ENCODE measurements around the gene ALG3. TPM values are rescaled to one million over a fixed set of nuclear protein-coding genes. Genes with fewer than 3 reads are reported as not detected.

ALG3 gene
- 33.8 TPM for total RNA-seq
- long read RNA-seq, transcript ALG3-201 (9 exons, 1,528 nt) = major isoform, 40 of 71 reads
- long read RNA-seq, partial matches to known transcripts = 3 of 71 reads
- long read RNA-seq, other reads (novel, unspliced or antisense) = 28 of 71 reads

DNA sequence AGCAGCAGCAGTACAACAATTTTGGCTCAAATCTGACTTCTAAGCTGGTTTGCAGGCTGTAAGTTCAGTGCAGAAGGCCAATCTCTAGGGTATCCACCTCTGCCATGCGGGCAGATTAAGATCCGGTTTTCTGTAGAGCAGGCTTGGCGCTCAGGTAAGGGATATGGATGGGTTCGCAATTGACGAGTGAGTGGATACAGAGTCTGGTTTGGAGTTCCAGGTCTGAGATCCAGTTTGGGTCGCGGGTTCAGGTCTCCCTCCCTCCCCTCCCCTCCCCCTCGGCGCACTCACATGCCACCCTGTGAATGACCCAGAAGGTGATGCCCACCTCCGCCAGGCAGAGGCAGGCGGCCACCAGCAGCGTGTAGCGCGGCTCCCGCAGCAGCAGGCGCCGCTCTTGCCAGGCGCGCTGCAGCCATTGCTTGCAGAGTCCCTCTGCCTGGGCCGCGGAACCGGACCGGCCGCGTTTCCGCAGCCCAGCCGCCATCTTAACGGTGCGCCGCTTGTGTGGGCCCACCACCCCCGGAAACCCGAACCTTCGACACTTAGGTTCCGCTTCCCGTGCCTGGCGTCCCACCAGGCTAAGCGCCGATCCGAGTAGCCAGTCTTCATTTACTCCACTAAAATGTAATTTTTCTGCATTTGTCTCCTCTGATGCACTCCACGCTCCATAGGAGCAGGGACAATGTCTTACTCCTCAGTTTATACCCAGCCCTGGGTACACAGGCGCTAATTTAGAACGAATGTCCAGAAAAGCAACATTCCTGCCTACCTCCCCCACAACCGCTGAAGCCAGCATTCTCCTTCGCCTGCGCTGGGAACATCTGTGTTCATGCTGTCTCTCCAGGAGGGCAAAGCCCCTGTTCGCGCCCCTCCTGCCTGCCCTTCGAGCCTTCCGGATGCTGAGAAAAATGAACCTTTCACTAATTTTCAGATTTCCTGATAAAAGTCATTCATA is at the start of gene ALG3:
Gene ALG3 (minus strand): TSS at position 509 of the 958 bp plus-strand sequence. CDS start 22 bp downstream, at position 487.
- intact Hi-C loops (cut with DNase I) = loop anchor here (10.0 kb wide), 1 partner anchor 104 kb away; no protein-coding TSS in a partner anchor
- ATAC-seq (peak; percentile 87), DNase-seq (peak; percentile 92)
- Histone ChIP-seq H3K27ac (peak within 1 kb of the TSS; percentile 86), H3K36me3 (peaks cover 21% of the 10 kb centered on the region), H3K4me3 (peak within 1 kb of the TSS; percentile 91), H3K9me3 (no peaks in the 10 kb centered on the region), H3K27me3 (no peaks in the 10 kb centered on the region), H3K4me1 (peaks cover 8% of the 10 kb centered on the region)
- TF ChIP-seq CTCF (IDR thresholded peaks at IDR 0.05) = no peak

- Histone ChIP-seq H3K9me3 (no peaks in the 10 kb centered on the region), H3K27ac (no peak overlapping the region), H3K36me3 (peaks cover 15% of the 10 kb centered on the region), H3K27me3 (no peaks in the 10 kb centered on the region), H3K4me3 (no peak overlapping the region), H3K4me1 (peaks cover 19% of the 10 kb centered on the region)
- DNase-seq = no peak
- no peak for ATAC-seq
- intact Hi-C loops (cut with DNase I) = no loop called here
- no peak for TF ChIP-seq CTCF (IDR thresholded peaks at IDR 0.05)
Observed at GRCh38 chr3:184296616-184297015, 47.9 kb upstream of the ALG3 start.

DNA sequence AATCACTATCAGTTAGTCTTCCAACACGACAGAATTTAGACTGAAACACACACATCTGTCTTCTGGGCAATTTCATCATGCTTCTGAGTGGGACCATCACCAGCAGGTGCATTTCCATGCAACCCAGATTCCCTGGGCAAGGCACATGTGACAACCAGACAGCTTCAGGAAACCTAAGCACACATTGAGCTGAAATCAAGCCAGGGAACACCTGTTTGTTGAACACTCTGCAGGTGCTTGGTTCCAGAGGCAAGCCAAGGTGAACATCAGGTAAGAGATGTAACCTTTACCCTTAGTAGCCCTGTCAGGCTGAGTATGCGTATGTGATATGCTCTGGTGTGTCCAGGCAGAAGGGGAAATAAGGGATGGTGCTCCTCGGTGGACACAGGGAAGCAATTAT is 47.0 kb upstream of the ALG3 start:
- ATAC-seq (no peak), DNase-seq (no peak)
- intact Hi-C loops (cut with DNase I) = no loop called here
- TF ChIP-seq CTCF (IDR thresholded peaks at IDR 0.05) = no peak
- no peaks in the 10 kb centered on the region for H3K9me3 ChIP-seq
- no peaks in the 10 kb centered on the region for H3K27me3 ChIP-seq
- H3K4me3 ChIP-seq = no peak overlapping the region
- peaks cover 17% of the 10 kb centered on the region for H3K4me1 ChIP-seq
- no peak overlapping the region for H3K27ac ChIP-seq
- H3K36me3 ChIP-seq = peaks cover 6% of the 10 kb centered on the region

DNA sequence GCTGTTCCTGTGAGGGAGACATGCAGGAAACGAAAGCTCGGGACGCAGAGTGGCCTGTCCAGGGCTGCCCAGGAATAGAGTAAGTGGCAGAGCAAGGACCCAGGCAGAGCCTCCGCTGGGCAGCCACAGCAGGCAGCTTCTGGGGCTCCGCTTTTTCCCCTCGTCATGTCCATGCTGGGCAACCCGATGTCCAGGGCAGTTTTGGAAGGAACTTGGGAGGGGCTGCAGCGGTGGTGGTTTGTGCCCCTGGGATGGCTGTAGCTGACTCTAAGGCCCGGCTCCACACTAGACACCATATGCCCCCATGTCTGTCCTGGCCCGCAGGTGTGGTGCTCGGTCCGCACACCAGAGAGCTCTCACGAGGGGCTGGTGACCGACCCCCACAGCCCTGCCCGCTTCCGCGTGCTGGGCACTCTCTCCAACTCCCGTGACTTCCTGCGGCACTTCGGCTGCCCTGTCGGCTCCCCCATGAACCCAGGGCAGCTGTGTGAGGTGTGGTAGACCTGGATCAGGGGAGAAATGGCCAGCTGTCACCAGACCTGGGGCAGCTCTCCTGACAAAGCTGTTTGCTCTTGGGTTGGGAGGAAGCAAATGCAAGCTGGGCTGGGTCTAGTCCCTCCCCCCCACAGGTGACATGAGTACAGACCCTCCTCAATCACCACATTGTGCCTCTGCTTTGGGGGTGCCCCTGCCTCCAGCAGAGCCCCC is 43.1 kb upstream of the ALG3 start:
- H3K9me3 ChIP-seq = no peaks in the 10 kb centered on the region
- H3K27me3 ChIP-seq = peaks cover 11% of the 10 kb centered on the region
- ATAC-seq = no peak
- no peak for TF ChIP-seq CTCF (IDR thresholded peaks at IDR 0.05)
- H3K27ac ChIP-seq = no peak overlapping the region
- DNase-seq = no peak
- H3K4me3 ChIP-seq = no peak overlapping the region
- no peaks in the 10 kb centered on the region for H3K36me3 ChIP-seq
- intact Hi-C loops (cut with DNase I) = no loop called here
- H3K4me1 ChIP-seq = no peaks in the 10 kb centered on the region

GRCh38 chr3:184291044-184291737 is 42.4 kb upstream of the ALG3 start:
- Histone ChIP-seq H3K27ac (no peak overlapping the region), H3K27me3 (peaks cover 15% of the 10 kb centered on the region), H3K36me3 (no peaks in the 10 kb centered on the region), H3K9me3 (no peaks in the 10 kb centered on the region), H3K4me3 (no peak overlapping the region), H3K4me1 (no peaks in the 10 kb centered on the region)
- DNase-seq (no peak), ATAC-seq (no peak)
- intact Hi-C loops (cut with DNase I) = no loop called here
- TF ChIP-seq CTCF (IDR thresholded peaks at IDR 0.05) = no peak

Data from upper lobe of right lung (tissue), 1 donor.